Endometrial microvascular endothelial cells (primary cell): ENCODE data around the gene ATM. TPM values are rescaled to one million over a fixed set of nuclear protein-coding genes. Genes with fewer than 3 reads are reported as not detected.

Experiments
- total RNA-seq: library from RNA; depleted of rRNA; stranded (reverse); fragments of >200 nt; gene quantifications from one replicate; pipeline ENCODE4 v1.2.3, GENCODE V29; 2015; ENCODE audit errors: inconsistent ontology term

ATM gene
- total RNA-seq, 1 donor from 2014 or later, result 33.4 TPM

Other genes with a start within 250 kb of the ATM start
- 23.5 TPM for gene CUL5, start 214.2 kb upstream of the ATM start, total RNA-seq
- 225 TPM for gene ACAT1, start 101.5 kb upstream of the ATM start, total RNA-seq
- 13.4 TPM for gene NPAT, start 429 bp upstream of the ATM start, total RNA-seq
- not detected for gene C11orf65, start 244.5 kb downstream of the ATM start, total RNA-seq